Ishikawa (cell line): ENCODE data around the gene AP3D1.

Experiments used
- CEBPB ChIP-seq: IDR thresholded peaks from 2 replicates; pipeline ENCODE4 v1.6.1; 2012
- CREB1 ChIP-seq: IDR thresholded peaks from 2 replicates; pipeline ENCODE4 v1.6.1; 2012; ENCODE audit warnings: low read depth
- EGR1 ChIP-seq: IDR thresholded peaks from 2 replicates; pipeline ENCODE4 v1.6.1; 2012
- EP300 ChIP-seq: IDR thresholded peaks from 2 replicates; pipeline ENCODE4 v1.6.1; 2012; ENCODE audit warnings: borderline replicate concordance
- FOXM1 ChIP-seq: IDR thresholded peaks from 2 replicates; pipeline ENCODE4 v1.6.1; 2012; ENCODE audit warnings: low read depth, borderline replicate concordance
- MAX ChIP-seq: IDR thresholded peaks from 2 replicates; pipeline ENCODE4 v1.6.1; 2012
- NFIC ChIP-seq: IDR thresholded peaks from 2 replicates; pipeline ENCODE4 v1.6.1; 2012
- RAD21 ChIP-seq: IDR thresholded peaks from 2 replicates; pipeline ENCODE4 v1.6.1; 2012; ENCODE audit warnings: low read depth
- REST ChIP-seq: IDR thresholded peaks from 2 replicates; pipeline ENCODE4 v1.6.1; 2012; ENCODE audit warnings: low read depth, mild to moderate bottlenecking
- TAF1 ChIP-seq: IDR thresholded peaks from 2 replicates; pipeline ENCODE4 v1.6.1; 2012; ENCODE audit warnings: low read depth, mild to moderate bottlenecking
- TCF12 ChIP-seq: IDR thresholded peaks from 2 replicates; pipeline ENCODE4 v1.6.1; 2012; ENCODE audit warnings: low read depth
- TEAD4 ChIP-seq: IDR thresholded peaks from 2 replicates; pipeline ENCODE4 v1.6.1; 2012
- USF1 ChIP-seq: IDR thresholded peaks from 2 replicates; pipeline ENCODE4 v1.6.1; 2012
- YY1 ChIP-seq: IDR thresholded peaks from 2 replicates; pipeline ENCODE4 v1.6.1; 2012; ENCODE audit warnings: low read depth
- ZBTB7A ChIP-seq: IDR thresholded peaks from 2 replicates; pipeline ENCODE4 v1.6.1; 2012; ENCODE audit warnings: low read depth

The AP3D1 gene

GRCh38 chr19:2118438-2118837, 32.9 kb downstream of the AP3D1 start:
- TF ChIP-seq ZBTB7A (no peak), MAX (no peak), EP300 (no peak), RAD21 (no peak), USF1 (no peak)

GRCh38 chr19:2117215-2117960, 34.0 kb downstream of the AP3D1 start:
- TF ChIP-seq FOXM1: no peak
- no peak for TF ChIP-seq NFIC
- no peak for TF ChIP-seq TCF12
- no peak for TF ChIP-seq TEAD4
- TF ChIP-seq MAX: no peak
- TF ChIP-seq CEBPB: no peak
- TF ChIP-seq EGR1: no peak
- no peak for TF ChIP-seq CREB1
- no peak for TF ChIP-seq EP300
- no peak for TF ChIP-seq YY1
- TF ChIP-seq TAF1: no peak
- TF ChIP-seq REST: no peak
- no peak for TF ChIP-seq ZBTB7A
- TF ChIP-seq RAD21: no peak

- no peak for TF ChIP-seq FOXM1
- TF ChIP-seq YY1: no peak
- no peak for TF ChIP-seq RAD21
- no peak for TF ChIP-seq NFIC
- TF ChIP-seq MAX: no peak
- TF ChIP-seq CEBPB: no peak
- no peak for TF ChIP-seq TCF12
- no peak for TF ChIP-seq TAF1
- TF ChIP-seq EGR1: no peak
- no peak for TF ChIP-seq CREB1
- TF ChIP-seq TEAD4: no peak
These were observed 34.9 kb downstream of the AP3D1 start for GRCh38 chr19:2116507-2116906.

- no peak for TF ChIP-seq MAX
- no peak for TF ChIP-seq YY1
- no peak for TF ChIP-seq FOXM1
- no peak for TF ChIP-seq TAF1
- TF ChIP-seq CEBPB: no peak
- TF ChIP-seq RAD21: no peak
- TF ChIP-seq TCF12: no peak
- no peak for TF ChIP-seq EGR1
- no peak for TF ChIP-seq USF1
- TF ChIP-seq NFIC: no peak
- TF ChIP-seq ZBTB7A: no peak
- TF ChIP-seq REST: no peak
- no peak for TF ChIP-seq EP300
- TF ChIP-seq CREB1: no peak
- TF ChIP-seq TEAD4: no peak
These were observed 35.4 kb downstream of the AP3D1 start for GRCh38 chr19:2115911-2116426.

GRCh38 chr19:2115324-2115723, 36.0 kb downstream of the AP3D1 start:
- TF ChIP-seq NFIC (no peak), YY1 (no peak), USF1 (no peak), TCF12 (no peak), FOXM1 (no peak), CREB1 (no peak)
